Aorta (tissue), 5 donors: ENCODE data around the gene MRFAP1L1. TPM values are rescaled to one million over a fixed set of nuclear protein-coding genes. Genes with fewer than 3 reads are reported as not detected.

Experiments
- ATAC-seq: fragments of 200-7000 bp; cut with Tn5 transposase; one replicate; pipeline ENCODE4 v1.9.1; 2022; ENCODE audit warnings: moderate library complexity; ENCODE audit not compliant: low FRiP score
- DNase-seq, 2 donors: peaks; one replicate each; pipeline ENCODE4 v3.0.0-alpha.2; 2020
- H3K27ac ChIP-seq, 2 donors: one replicate each; pipeline ENCODE4 v1.5.1; 2013; ENCODE audit warnings: low read length in 2 of 2, mild to moderate bottlenecking in 2 of 2, moderate library complexity in 2 of 2, control low read depth in 1 of 2, inconsistent platforms in 1 of 2, low read depth in 1 of 2
- H3K27me3 ChIP-seq, 2 donors: one replicate each; pipeline ENCODE4 v1.6.1; 2013; ENCODE audit warnings: control low read depth in 1 of 2, low read length in 1 of 2, mild to moderate bottlenecking in 1 of 2, moderate library complexity in 1 of 2; ENCODE audit not compliant: insufficient read depth in 2 of 2, control insufficient read depth in 1 of 2
- H3K36me3 ChIP-seq, 2 donors: one replicate each; pipeline ENCODE4 v1.6.1; 2013; ENCODE audit warnings: control low read depth in 1 of 2, low read length in 1 of 2, mild to moderate bottlenecking in 1 of 2; ENCODE audit not compliant: insufficient read depth in 2 of 2, control insufficient read depth in 1 of 2
- H3K4me1 ChIP-seq, 2 donors: one replicate each; pipeline ENCODE4 v1.6.1; 2013; ENCODE audit warnings: low read length in 2 of 2, control low read depth in 1 of 2, mild to moderate bottlenecking in 1 of 2, moderate library complexity in 1 of 2; ENCODE audit not compliant: insufficient read depth in 2 of 2, control insufficient read depth in 1 of 2
- H3K4me3 ChIP-seq, 2 donors: one replicate each; pipeline ENCODE4 v1.5.1; 2013; ENCODE audit warnings: low read length in 2 of 2, control low read depth in 1 of 2, mild to moderate bottlenecking in 1 of 2
- H3K9me3 ChIP-seq: one replicate; pipeline ENCODE4 v1.6.1; 2013; ENCODE audit warnings: mild to moderate bottlenecking, low read length; ENCODE audit not compliant: control insufficient read depth
- WGBS, 2 donors: extraction: QIAGEN DNeasy Blood & Tissue Kit; methylation state at CpG; one replicate each; pipeline ENCODE4 v1.1.7; 2013; 5-methylcytosine and 5-hydroxymethylcytosine counted together
- intact Hi-C, 2 donors: fragments of 100-400 bp; cut with DNase I; formaldehyde crosslinking; loops; one replicate each; pipeline versions ENCODE4 v1.14.2 to v1.15.0; 2022
- polyA plus RNA-seq, 2 donors: library from polyadenylated mRNA; stranded (reverse); fragments of 200-250 nt; gene quantifications; one replicate each; pipeline ENCODE4 v1.2.3, GENCODE V29; 2013
- total RNA-seq, 2 donors: library from RNA; stranded (reverse); fragmentation: NEBNext Ultra II Directional; extraction: Animal tissue kit (Norgen Biotek cat#: 25700); gene quantifications; one replicate each; pipeline ENCODE4 v1.2.1, GENCODE V29; 2021
- donor health status: healthy with polysubstance abuse.
- donor health status: Bipolar disorder and iron deficiency.
- donor health status: DM: no; HTN: no; CAD: no.
- donor health status: DM: no; HTN: no; CAD: no.
- donor health status: DM: yes; HTN: yes; CAD: no.

The MRFAP1L1 gene
- total and polyA plus RNA-seq, 4 donors: 38.3 to 91.0 (median 45.7) TPM

- H3K4me1 ChIP-seq: no peaks in the 10 kb centered on the region
- no peak overlapping the region for H3K4me3 ChIP-seq
- 88 to 89% methylated on average over 1 of the region's 1 CpG for WGBS, 2 donors
- H3K27ac ChIP-seq: no peak overlapping the region
- no peak for ATAC-seq
- intact Hi-C loops: loop anchor here (2.0 to 10.0 kb wide), 5 partner anchors 62 to 327 kb away; partner anchors contain the start of genes MRFAP1 (in 2 of the 2) and TADA2B (in 1 of the 2)
- no peaks in the 10 kb centered on the region for H3K36me3 ChIP-seq
- DNase-seq: no peak
- H3K9me3 ChIP-seq: no peaks in the 10 kb centered on the region
- no peaks in the 10 kb centered on the region for H3K27me3 ChIP-seq
These were observed 5.3 kb upstream of the MRFAP1L1 start for GRCh38 chr4:6714954-6715353.

GRCh38 chr4:6710996-6711395 is 1.3 kb upstream of the MRFAP1L1 start:
- 82 to 87% methylated on average over 2 of the region's 2 CpGs for WGBS, 2 donors

DNA sequence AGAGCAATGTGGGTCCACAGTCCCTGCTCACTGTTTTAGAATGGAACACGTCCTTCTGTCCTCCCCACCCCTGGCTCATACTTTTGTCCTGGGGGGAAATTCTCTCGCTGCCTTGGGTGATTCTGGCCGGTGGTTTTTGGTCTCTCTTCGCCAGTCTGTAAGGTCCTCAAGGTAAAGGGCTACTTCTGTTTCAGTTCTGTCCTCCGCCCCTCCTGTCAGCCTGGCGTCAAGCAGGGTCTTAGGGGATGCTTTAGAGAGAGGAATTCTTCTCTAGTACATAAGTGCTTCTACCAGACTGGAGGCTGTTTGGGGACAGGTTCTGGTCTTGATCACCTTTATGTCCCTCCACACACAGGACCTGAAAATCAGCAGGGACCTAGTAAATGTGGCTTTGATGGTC is 617 bp upstream of the MRFAP1L1 start:
- Histone ChIP-seq H3K9me3 (no peaks in the 10 kb centered on the region), H3K27me3 (no peaks in the 10 kb centered on the region), H3K4me1 (peaks cover 0 to 19% of the 10 kb centered on the region in 2 donors), H3K36me3 (no peaks in the 10 kb centered on the region), H3K27ac (peak overlapping the region; percentile 17 to 61), H3K4me3 (peak overlapping the region; percentile 30 to 54)
- WGBS, 2 donors: 6% methylated on average over 6 of the region's 6 CpGs
- DNase-seq (peak in 1 of 2 donors; percentile 31), ATAC-seq (peak; percentile 6)
- intact Hi-C loops: loop anchor here (5.0 to 10.0 kb wide), 2 partner anchors 68 to 275 kb away; partner anchors contain the start of gene MRFAP1 (in 1 of the 2)

More at GRCh38 chr4:6710996-6711395, 1.3 kb upstream of the MRFAP1L1 start:
- no peaks in the 10 kb centered on the region for H3K36me3 ChIP-seq
- H3K4me3 ChIP-seq: no peak overlapping the region
- ATAC-seq (no peak), DNase-seq (no peak)
- H3K9me3 ChIP-seq: no peaks in the 10 kb centered on the region
- H3K4me1 ChIP-seq: peaks cover 0 to 19% of the 10 kb centered on the region in 2 donors
- intact Hi-C loops: loop anchor here (5.0 to 10.0 kb wide), 2 partner anchors 69 to 274 kb away; partner anchors contain the start of gene MRFAP1 (in 1 of the 2)
- H3K27me3 ChIP-seq: no peaks in the 10 kb centered on the region
- H3K27ac ChIP-seq: no peak overlapping the region

DNA sequence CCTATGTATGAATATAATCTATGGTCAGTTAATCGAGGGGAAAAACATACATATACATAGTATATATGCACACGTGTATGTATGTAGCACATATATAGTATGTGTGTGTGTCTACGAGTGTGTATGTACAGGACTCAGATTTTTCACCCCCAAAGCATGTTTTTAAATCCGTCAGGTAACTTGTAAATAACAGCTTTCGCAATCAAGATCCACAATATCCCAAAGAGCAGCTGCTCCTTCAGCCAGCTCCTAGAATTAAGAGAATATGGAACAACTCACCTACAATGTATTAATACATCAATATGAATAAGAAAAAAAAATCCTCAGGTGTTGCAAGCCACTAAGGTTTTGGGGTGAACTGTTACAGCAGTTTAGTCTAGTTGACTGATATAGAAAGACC is 3.5 kb downstream of the MRFAP1L1 start:
- Histone ChIP-seq H3K9me3 (no peaks in the 10 kb centered on the region), H3K4me1 (peaks cover 0 to 20% of the 10 kb centered on the region in 2 donors), H3K4me3 (no peak overlapping the region), H3K27me3 (no peaks in the 10 kb centered on the region), H3K27ac (no peak overlapping the region), H3K36me3 (no peaks in the 10 kb centered on the region)
- 94% methylated on average over 5 of the region's 5 CpGs for WGBS, 2 donors
- ATAC-seq (no peak), DNase-seq (no peak)
- intact Hi-C loops: no loop called here

DNA sequence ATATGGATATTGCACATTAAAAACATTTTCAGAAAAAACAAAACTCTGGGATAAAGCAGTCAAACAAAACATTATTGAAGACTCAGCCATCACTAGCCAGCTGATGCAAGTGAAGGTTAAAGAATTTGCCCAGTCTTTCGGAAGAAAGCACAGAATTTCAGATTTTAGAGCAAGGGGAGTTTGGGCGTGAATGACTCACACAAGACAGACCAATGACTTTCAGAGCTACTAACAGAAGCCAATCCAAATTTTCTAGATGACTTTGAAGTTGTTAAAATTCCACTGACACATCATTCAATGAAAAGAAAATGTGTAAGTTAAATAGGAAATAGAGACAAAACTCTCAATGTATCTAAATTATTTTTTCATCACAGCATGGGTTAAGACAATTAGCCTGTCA is 4.0 kb downstream of the MRFAP1L1 start:
- DNase-seq (no peak), ATAC-seq (no peak)
- Histone ChIP-seq H3K27ac (no peak overlapping the region), H3K27me3 (no peaks in the 10 kb centered on the region), H3K4me3 (no peak overlapping the region), H3K9me3 (no peaks in the 10 kb centered on the region), H3K4me1 (peaks cover 0 to 20% of the 10 kb centered on the region in 2 donors), H3K36me3 (no peaks in the 10 kb centered on the region)
- intact Hi-C loops: no loop called here
- WGBS, 2 donors: 96% methylated on average over 2 of the region's 2 CpGs

- WGBS, 2 donors: 56 to 61% methylated on average over 3 of the region's 3 CpGs
- ATAC-seq (no peak), DNase-seq (no peak)
- Histone ChIP-seq H3K36me3 (no peaks in the 10 kb centered on the region), H3K27me3 (no peaks in the 10 kb centered on the region), H3K4me3 (no peak overlapping the region), H3K9me3 (no peaks in the 10 kb centered on the region), H3K4me1 (peaks cover 0 to 20% of the 10 kb centered on the region in 2 donors), H3K27ac (no peak overlapping the region)
- intact Hi-C loops: no loop called here
These were observed 5.9 kb downstream of the MRFAP1L1 start for GRCh38 chr4:6703786-6704185.

DNA sequence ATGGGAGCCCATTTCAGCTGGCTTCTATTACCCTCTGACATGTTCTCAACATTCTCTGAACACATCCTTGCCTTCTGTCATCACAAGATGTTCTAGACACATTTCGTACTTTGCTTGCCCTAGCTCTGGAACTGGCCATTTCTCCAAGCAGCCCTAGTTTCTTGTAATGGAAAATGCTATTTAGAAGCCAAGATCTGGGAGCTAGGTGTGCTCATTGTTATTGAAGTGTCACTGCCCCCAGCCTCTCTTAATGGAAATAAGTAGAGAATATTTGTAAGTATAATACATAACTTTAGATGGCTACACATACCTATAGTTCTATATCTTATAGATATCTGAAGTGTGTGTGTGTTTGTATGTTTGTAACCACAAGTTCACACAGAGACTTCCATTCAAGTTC is 6.9 kb downstream of the MRFAP1L1 start:
- no peak for ATAC-seq
- no peaks in the 10 kb centered on the region for H3K27me3 ChIP-seq

GRCh38 chr4:6701371-6701770 is 8.3 kb downstream of the MRFAP1L1 start:
- Histone ChIP-seq H3K9me3 (no peaks in the 10 kb centered on the region), H3K4me1 (peaks cover 0 to 4% of the 10 kb centered on the region in 2 donors), H3K36me3 (no peaks in the 10 kb centered on the region), H3K4me3 (no peak overlapping the region), H3K27ac (no peak overlapping the region), H3K27me3 (no peaks in the 10 kb centered on the region)
- intact Hi-C loops: no loop called here
- DNase-seq (peak in 1 of 2 donors; percentile 64), ATAC-seq (no peak)
- 79 to 80% methylated on average over 13 of the region's 13 CpGs for WGBS, 2 donors

More for the DNA sequence above, 6.9 kb downstream of the MRFAP1L1 start:
- 0% methylated on average over 1 of the region's 1 CpG for WGBS, 2 donors
- Histone ChIP-seq H3K4me3 (no peak overlapping the region), H3K36me3 (no peaks in the 10 kb centered on the region), H3K27ac (no peak overlapping the region), H3K4me1 (peaks cover 0 to 11% of the 10 kb centered on the region in 2 donors), H3K9me3 (no peaks in the 10 kb centered on the region)
- no peak for DNase-seq
- intact Hi-C loops: no loop called here

- no peaks in the 10 kb centered on the region for H3K27me3 ChIP-seq
- H3K36me3 ChIP-seq: no peaks in the 10 kb centered on the region
- no peak for ATAC-seq
These were observed 9.8 kb downstream of the MRFAP1L1 start for GRCh38 chr4:6699903-6700302.

More at GRCh38 chr4:6699903-6700302, 9.8 kb downstream of the MRFAP1L1 start:
- intact Hi-C loops: no loop called here
- Histone ChIP-seq H3K4me3 (no peak overlapping the region), H3K27ac (no peak overlapping the region), H3K9me3 (no peaks in the 10 kb centered on the region), H3K4me1 (no peaks in the 10 kb centered on the region)
- no peak for DNase-seq
- 99 to 100% methylated on average over 1 of the region's 1 CpG for WGBS, 2 donors
